ENCODE data around the gene DAAM2.

DAAM2 gene

GRCh38 chr6:39818695-39819094, 26.5 kb downstream of the DAAM2 start:
- H3K4me2 ChIP-seq (ENCODE audit: insufficient read depth, low read length, poor library complexity, severe bottlenecking), result no peak overlapping the region
- H2AFZ ChIP-seq (ENCODE audit: low read length), result no peak overlapping the region
- DNase-seq (ENCODE audit: low spot score), result no peak
- H3K27me3 ChIP-seq (ENCODE audit: control insufficient read depth in 3 of 3, insufficient read depth in 3 of 3, low read depth in 1 of 3, low read length in 3 of 3), result peaks cover 0 to 4% (median 0%) of the 10 kb centered on the region in 3 experiments
- no peaks in the 10 kb centered on the region for H3K36me3 ChIP-seq (replicated peaks in 1 of 2; ENCODE audit: control insufficient read depth in 2 of 2, insufficient read depth in 2 of 2, low read length in 2 of 2)
- no peak overlapping the region for H2BK15ac ChIP-seq (ENCODE audit: low read length)
- H4K91ac ChIP-seq (ENCODE audit: low read depth, low read length, poor library complexity), result no peak overlapping the region
- H3K79me1 ChIP-seq (ENCODE audit: low read depth, low read length), result no peaks in the 10 kb centered on the region
- no peak overlapping the region for H3K18ac ChIP-seq (ENCODE audit: low read length)
- no peak overlapping the region for H3K23ac ChIP-seq (ENCODE audit: low read depth, low read length, poor library complexity)
- peaks cover 0 to 3% of the 10 kb centered on the region in 2 donors for H3K4me1 ChIP-seq (ENCODE audit: control insufficient read depth in 2 of 2, insufficient read depth in 1 of 2, low read depth in 1 of 2, low read length in 2 of 2)
- H3K14ac ChIP-seq (ENCODE audit: low read length), result no peak overlapping the region
- H3K9me3 ChIP-seq (replicated peaks in 1 of 2; ENCODE audit: control insufficient read depth in 2 of 2, insufficient read depth in 1 of 2, low read depth in 1 of 2, low read length in 2 of 2), result no peaks in the 10 kb centered on the region
- no peak overlapping the region for H4K8ac ChIP-seq (ENCODE audit: low read depth, low read length)
- no peak overlapping the region for H3K4me3 ChIP-seq (ENCODE audit: low read length in 2 of 2)
- no peak overlapping the region for H2AK5ac ChIP-seq (ENCODE audit: low read depth, low read length)
- no peak overlapping the region for H2BK5ac ChIP-seq (ENCODE audit: low read length)
- H3K27ac ChIP-seq (replicated peaks; ENCODE audit: low read length), result no peak overlapping the region
- WGBS, 2 donors (ENCODE audit: extremely low coverage in 2 of 2, insufficient read length in 2 of 2, insufficient replicate concordance in 1 of 2), result no CpG with 5 or more reads among the region's 2 CpGs
- no peak overlapping the region for H3K9ac ChIP-seq (ENCODE audit: low read depth, low read length, poor library complexity)
- H2BK120ac ChIP-seq (ENCODE audit: low read depth, low read length), result no peak overlapping the region
- H3K4ac ChIP-seq (ENCODE audit: low read length), result no peak overlapping the region
- H2BK12ac ChIP-seq (ENCODE audit: low read length), result no peak overlapping the region

GRCh38 chr6:39819228-39819627, 27.1 kb downstream of the DAAM2 start:
- H3K9ac ChIP-seq (ENCODE audit: low read depth, low read length, poor library complexity), result no peak overlapping the region
- peaks cover 0 to 5% of the 10 kb centered on the region in 2 donors for H3K4me1 ChIP-seq (ENCODE audit: control insufficient read depth in 2 of 2, insufficient read depth in 1 of 2, low read depth in 1 of 2, low read length in 2 of 2)
- H3K4me2 ChIP-seq (ENCODE audit: insufficient read depth, low read length, poor library complexity, severe bottlenecking), result no peak overlapping the region
- peaks cover 0 to 4% (median 0%) of the 10 kb centered on the region in 3 experiments for H3K27me3 ChIP-seq (ENCODE audit: control insufficient read depth in 3 of 3, insufficient read depth in 3 of 3, low read depth in 1 of 3, low read length in 3 of 3)
- no peaks in the 10 kb centered on the region for H3K79me1 ChIP-seq (ENCODE audit: low read depth, low read length)
- no peak overlapping the region for H2BK15ac ChIP-seq (ENCODE audit: low read length)
- H2BK12ac ChIP-seq (ENCODE audit: low read length), result no peak overlapping the region
- H2BK120ac ChIP-seq (ENCODE audit: low read depth, low read length), result no peak overlapping the region
- H3K27ac ChIP-seq (replicated peaks; ENCODE audit: low read length), result no peak overlapping the region
- H3K4me3 ChIP-seq (ENCODE audit: low read length in 2 of 2), result no peak overlapping the region
- no peak overlapping the region for H3K18ac ChIP-seq (ENCODE audit: low read length)
- H3K14ac ChIP-seq (ENCODE audit: low read length), result no peak overlapping the region
- no peak for DNase-seq (ENCODE audit: low spot score)
- no peak overlapping the region for H4K8ac ChIP-seq (ENCODE audit: low read depth, low read length)
- H4K91ac ChIP-seq (ENCODE audit: low read depth, low read length, poor library complexity), result no peak overlapping the region
- H2AFZ ChIP-seq (ENCODE audit: low read length), result no peak overlapping the region
- H3K23ac ChIP-seq (ENCODE audit: low read depth, low read length, poor library complexity), result no peak overlapping the region
- no peak overlapping the region for H2BK5ac ChIP-seq (ENCODE audit: low read length)
- no peak overlapping the region for H3K4ac ChIP-seq (ENCODE audit: low read length)
- H3K36me3 ChIP-seq (replicated peaks in 1 of 2; ENCODE audit: control insufficient read depth in 2 of 2, insufficient read depth in 2 of 2, low read length in 2 of 2), result no peaks in the 10 kb centered on the region
- H3K9me3 ChIP-seq (replicated peaks in 1 of 2; ENCODE audit: control insufficient read depth in 2 of 2, insufficient read depth in 1 of 2, low read depth in 1 of 2, low read length in 2 of 2), result no peaks in the 10 kb centered on the region
- H2AK5ac ChIP-seq (ENCODE audit: low read depth, low read length), result no peak overlapping the region
- WGBS, 2 donors (ENCODE audit: extremely low coverage in 2 of 2, insufficient read length in 2 of 2, insufficient replicate concordance in 1 of 2), result no CpG with 5 or more reads among the region's 1 CpG

GRCh38 chr6:39819676-39820075, 27.5 kb downstream of the DAAM2 start:
- Histone ChIP-seq H3K9ac (ENCODE audit: low read depth, low read length, poor library complexity) (no peak overlapping the region), H3K4me2 (ENCODE audit: insufficient read depth, low read length, poor library complexity, severe bottlenecking) (no peak overlapping the region), H3K4me1 (ENCODE audit: control insufficient read depth in 2 of 2, insufficient read depth in 1 of 2, low read depth in 1 of 2, low read length in 2 of 2) (peaks cover 0 to 5% of the 10 kb centered on the region in 2 donors), H4K8ac (ENCODE audit: low read depth, low read length) (no peak overlapping the region), H2AK5ac (ENCODE audit: low read depth, low read length) (no peak overlapping the region), H3K27ac (replicated peaks; ENCODE audit: low read length) (no peak overlapping the region), H2BK12ac (ENCODE audit: low read length) (no peak overlapping the region), H2BK5ac (ENCODE audit: low read length) (no peak overlapping the region), H3K4ac (ENCODE audit: low read length) (no peak overlapping the region), H2BK120ac (ENCODE audit: low read depth, low read length) (no peak overlapping the region), H2BK15ac (ENCODE audit: low read length) (no peak overlapping the region), H3K79me1 (ENCODE audit: low read depth, low read length) (no peaks in the 10 kb centered on the region), H3K14ac (ENCODE audit: low read length) (no peak overlapping the region), H3K27me3 (ENCODE audit: control insufficient read depth in 3 of 3, insufficient read depth in 3 of 3, low read depth in 1 of 3, low read length in 3 of 3) (peaks cover 0 to 4% (median 0%) of the 10 kb centered on the region in 3 experiments), H3K36me3 (replicated peaks in 1 of 2; ENCODE audit: control insufficient read depth in 2 of 2, insufficient read depth in 2 of 2, low read length in 2 of 2) (no peaks in the 10 kb centered on the region), H4K91ac (ENCODE audit: low read depth, low read length, poor library complexity) (no peak overlapping the region), H3K4me3 (ENCODE audit: low read length in 2 of 2) (no peak overlapping the region), H3K9me3 (replicated peaks in 1 of 2; ENCODE audit: control insufficient read depth in 2 of 2, insufficient read depth in 1 of 2, low read depth in 1 of 2, low read length in 2 of 2) (no peaks in the 10 kb centered on the region), H2AFZ (ENCODE audit: low read length) (no peak overlapping the region), H3K23ac (ENCODE audit: low read depth, low read length, poor library complexity) (no peak overlapping the region), H3K18ac (ENCODE audit: low read length) (no peak overlapping the region)
- DNase-seq (ENCODE audit: low spot score), result no peak
- WGBS, 2 donors (ENCODE audit: extremely low coverage in 2 of 2, insufficient read length in 2 of 2, insufficient replicate concordance in 1 of 2), result no CpG with 5 or more reads among the region's 8 CpGs

- H2BK12ac ChIP-seq (ENCODE audit: low read length), result no peak overlapping the region
- H3K23ac ChIP-seq (ENCODE audit: low read depth, low read length, poor library complexity), result no peak overlapping the region
- no peaks in the 10 kb centered on the region for H3K9me3 ChIP-seq (replicated peaks in 1 of 2; ENCODE audit: control insufficient read depth in 2 of 2, insufficient read depth in 1 of 2, low read depth in 1 of 2, low read length in 2 of 2)
- H4K8ac ChIP-seq (ENCODE audit: low read depth, low read length), result no peak overlapping the region
- no peak overlapping the region for H2AK5ac ChIP-seq (ENCODE audit: low read depth, low read length)
- no peak for DNase-seq (ENCODE audit: low spot score)
- H4K91ac ChIP-seq (ENCODE audit: low read depth, low read length, poor library complexity), result no peak overlapping the region
- no peak overlapping the region for H2BK5ac ChIP-seq (ENCODE audit: low read length)
- peaks cover 0 to 5% of the 10 kb centered on the region in 2 donors for H3K4me1 ChIP-seq (ENCODE audit: control insufficient read depth in 2 of 2, insufficient read depth in 1 of 2, low read depth in 1 of 2, low read length in 2 of 2)
- no peak overlapping the region for H2BK120ac ChIP-seq (ENCODE audit: low read depth, low read length)
- H3K36me3 ChIP-seq (replicated peaks in 1 of 2; ENCODE audit: control insufficient read depth in 2 of 2, insufficient read depth in 2 of 2, low read length in 2 of 2), result no peaks in the 10 kb centered on the region
- no peak overlapping the region for H3K27ac ChIP-seq (replicated peaks; ENCODE audit: low read length)
- no peak overlapping the region for H3K18ac ChIP-seq (ENCODE audit: low read length)
- H3K9ac ChIP-seq (ENCODE audit: low read depth, low read length, poor library complexity), result no peak overlapping the region
- peaks cover 0 to 4% (median 0%) of the 10 kb centered on the region in 3 experiments for H3K27me3 ChIP-seq (ENCODE audit: control insufficient read depth in 3 of 3, insufficient read depth in 3 of 3, low read depth in 1 of 3, low read length in 3 of 3)
- no peak overlapping the region for H3K14ac ChIP-seq (ENCODE audit: low read length)
- no peak overlapping the region for H3K4me2 ChIP-seq (ENCODE audit: insufficient read depth, low read length, poor library complexity, severe bottlenecking)
- H3K4ac ChIP-seq (ENCODE audit: low read length), result no peak overlapping the region
- H3K79me1 ChIP-seq (ENCODE audit: low read depth, low read length), result no peaks in the 10 kb centered on the region
- H2AFZ ChIP-seq (ENCODE audit: low read length), result no peak overlapping the region
- H2BK15ac ChIP-seq (ENCODE audit: low read length), result no peak overlapping the region
- H3K4me3 ChIP-seq (ENCODE audit: low read length in 2 of 2), result no peak overlapping the region
Measured at GRCh38 chr6:39820553-39820952, 28.4 kb downstream of the DAAM2 start.

Measured in neuronal stem cell (in vitro differentiated cells).